K562 (cell line): ENCODE measurements around the gene NAP1L4. TPM values are rescaled to one million over a fixed set of nuclear protein-coding genes. Genes with fewer than 3 reads are reported as not detected.

Experiments
- ATF2 ChIP-seq: sonication (generic); formaldehyde crosslinking; IDR thresholded peaks from 2 replicates; pipeline ENCODE4 v1.8.1; 2022; ENCODE audit warnings: missing genetic modification reagents
- HDAC2 ChIP-seq: fragments of 450-650 bp; IDR thresholded peaks from 2 replicates; pipeline ENCODE4 v1.6.1; 2016; ENCODE audit warnings: mild to moderate bottlenecking
- HMG20A ChIP-seq: fragments of 450-650 bp; formaldehyde crosslinking; conservative IDR thresholded peaks from 2 replicates; pipeline ENCODE4 v1.4.0; 2020; ENCODE audit warnings: mild to moderate bottlenecking, mixed read lengths
- NFXL1 ChIP-seq: fragments of 450-650 bp; formaldehyde crosslinking; IDR thresholded peaks from 2 replicates; pipeline ENCODE4 v1.4.0; 2021; ENCODE audit warnings: mild to moderate bottlenecking
- NR2C2 ChIP-seq, 2 experiments: fragments of 200-800 bp in 1 of 2; sonication (Bioruptor generic) in 1 of 2; sonication (generic) in 1 of 2; formaldehyde crosslinking in 1 of 2; IDR thresholded peaks; 2 replicates each; pipeline versions ENCODE4 v1.6.1 to v1.8.0; 2016 to 2022; ENCODE audit warnings: mild to moderate bottlenecking in 1 of 2, missing compliant biosample characterization in 1 of 2, missing genetic modification characterization in 1 of 2, missing genetic modification reagents in 1 of 2
- PATZ1 ChIP-seq: fragments of 250-450 bp; sonication (Bioruptor Pico); IDR thresholded peaks from 2 replicates; pipeline ENCODE4 v1.5.0; 2020; ENCODE audit warnings: mild to moderate bottlenecking, borderline replicate concordance
- POLR2AphosphoS5 ChIP-seq: IDR thresholded peaks from 2 replicates; pipeline ENCODE4 v1.6.1; 2011; ENCODE audit warnings: mild to moderate bottlenecking, low read depth, low read length, moderate library complexity; ENCODE audit not compliant: control insufficient read depth, insufficient read depth
- THRAP3 ChIP-seq: fragments of 450-650 bp; IDR thresholded peaks from 2 replicates; pipeline ENCODE4 v1.6.1; 2016; ENCODE audit warnings: mild to moderate bottlenecking, inconsistent platforms, borderline replicate concordance
- ZNF445 ChIP-seq: fragments of 250-450 bp; sonication (Bioruptor Pico); IDR thresholded peaks from 2 replicates; pipeline ENCODE4 v1.4.0; 2020; ENCODE audit warnings: low read depth, mild to moderate bottlenecking, moderate library complexity
- polyA plus RNA-seq, 8 experiments: library from polyadenylated mRNA; depleted of rRNA in 4 of 8; stranded (reverse) in 5 of 8; unstranded in 3 of 8; fragments of >200 nt; fragmentation: Nextera tagmentation in 2 of 8; fragmentation: Illumina TruSeq in 1 of 8; extraction: Ambion mirVana in 2 of 8; extraction: Trizol in 1 of 8; gene quantifications; 2 replicates each; pipeline versions ENCODE4 v1.2.1 to v1.2.3, GENCODE V29; 2011 to 2014; ENCODE audit warnings: inconsistent platforms in 1 of 8, missing spikeins in 1 of 8
- total RNA-seq, 7 experiments: library from RNA; depleted of rRNA in 6 of 7; stranded (reverse); fragments of >200 nt in 6 of 7; fragmentation: Illumina TruSeq in 2 of 7; extraction: Trizol in 2 of 7; gene quantifications; 2 replicates each; pipeline versions ENCODE4 v1.2.1 to v1.2.3, GENCODE V29; 2011 to 2021; ENCODE audit warnings: low replicate concordance in 1 of 7

The NAP1L4 gene
- total and polyA plus RNA-seq, 9 of the 15 experiments (the other 6 are each of a cell fraction or from before 2014, with no cell fraction given): 34.1 to 237 (median 179) TPM

- TF ChIP-seq ATF2 (CRISPR knock-in tag) (no peak), HDAC2 (no peak), THRAP3 (no peak), POLR2AphosphoS5 (no peak), PATZ1 (CRISPR knock-in tag) (no peak), ZNF445 (CRISPR knock-in tag) (no peak), HMG20A (CRISPR knock-in tag) (no peak), NFXL1 (CRISPR knock-in tag) (no peak), NR2C2 (CRISPR knock-in tag; IDR thresholded peaks at IDR 0.05) (no peak), NR2C2 (tag; IDR thresholded peaks at IDR 0.05) (no peak)
These were observed 44.4 kb downstream of the NAP1L4 start (continued) for GRCh38 chr11:2947744-2948143.
